H1 (cell line): Measurements from ENCODE around the gene GPR68. TPM values are rescaled to one million over a fixed set of nuclear protein-coding genes. Genes with fewer than 3 reads are reported as not detected.
"Not testable (repeated sequence)": the region's sequence is repeated elsewhere in the genome, so short reads cannot be mapped to it uniquely, and the experiment has no call there.

Source experiments
- CTCF ChIA-PET: fragments of 300-600 bp; sonication (Branson Sonifier 250); formaldehyde crosslinking; loops from one replicate; lab custom pipeline; 2021; ENCODE audit not compliant: partially characterized antibody; lab: Charles Lee
- POLR2A ChIA-PET: fragments of 300-600 bp; sonication (Branson Sonifier 250); formaldehyde crosslinking; loops from one replicate; lab custom pipeline; 2021; ENCODE audit warnings: inconsistent platforms; ENCODE audit not compliant: partially characterized antibody; lab: Charles Lee
- DNase-seq, 2 experiments: peaks; one replicate each; pipeline versions ENCODE4 v3.0.0 to v3.0.0-alpha.2; 2010 to 2022; ENCODE audit warnings: low spot score in 2 of 2, low read depth in 1 of 2, mixed read lengths in 1 of 2
- FAIRE-seq: peaks from 2 replicates; lab custom pipeline; 2011; peaks lifted over from hg19 to GRCh38; lab: Jason Lieb, UNC
- H2AFZ ChIP-seq: 2 replicates; pipeline ENCODE4 v1.8.1; 2012; ENCODE audit warnings: low read length, inconsistent platforms
- H2AK5ac ChIP-seq: 2 replicates; pipeline ENCODE4 v1.6.1; 2013; ENCODE audit warnings: low read depth, low read length
- H2BK120ac ChIP-seq: replicated peaks from 2 replicates; pipeline ENCODE3; 2013; ENCODE audit warnings: low read depth, low read length, inconsistent platforms
- H2BK12ac ChIP-seq: 2 replicates; pipeline ENCODE4 v1.6.1; 2013; ENCODE audit warnings: low read depth, low read length
- H2BK15ac ChIP-seq: 2 replicates; pipeline ENCODE4 v1.6.1; 2013; ENCODE audit warnings: low read length
- H2BK20ac ChIP-seq: 2 replicates; pipeline ENCODE4 v1.6.1; 2013; ENCODE audit warnings: low read length
- H2BK5ac ChIP-seq: 2 replicates; pipeline ENCODE4 v1.6.1; 2013; ENCODE audit warnings: low read depth, low read length
- H3K14ac ChIP-seq: 2 replicates; pipeline ENCODE4 v1.6.1; 2013; ENCODE audit warnings: inconsistent platforms; ENCODE audit not compliant: insufficient read length
- H3K18ac ChIP-seq: 2 replicates; pipeline ENCODE4 v1.6.1; 2013; ENCODE audit warnings: low read length; ENCODE audit errors: extremely low read depth
- H3K23ac ChIP-seq: 2 replicates; pipeline ENCODE4 v1.6.1; 2013; ENCODE audit warnings: inconsistent platforms; ENCODE audit not compliant: insufficient read length
- H3K23me2 ChIP-seq: 2 replicates; pipeline ENCODE4 v1.6.1; 2013; ENCODE audit warnings: low read depth, low read length
- H3K27ac ChIP-seq: 2 replicates; pipeline ENCODE4 v1.6.1; 2011; ENCODE audit warnings: low read depth, low read length, inconsistent platforms
- H3K27me3 ChIP-seq, 4 experiments: replicated peaks in 1 of 4; 1 replicate in 1 of 4; 2 replicates in 3 of 4; pipeline versions ENCODE4 v1.6.1 to v1.8.1; 2011 to 2013; ENCODE audit warnings: low read length in 3 of 4, mild to moderate bottlenecking in 3 of 4, inconsistent platforms in 2 of 4, mixed read lengths in 2 of 4, moderate library complexity in 1 of 4; ENCODE audit not compliant: control insufficient read depth in 3 of 4, insufficient read depth in 3 of 4; ENCODE audit errors: extremely low read depth in 1 of 4
- H3K36me3 ChIP-seq, 4 experiments: 2 replicates each; pipeline versions ENCODE4 v1.6.1 to v1.8.1; 2011 to 2013; ENCODE audit warnings: mild to moderate bottlenecking in 4 of 4, low read length in 3 of 4, moderate library complexity in 2 of 4, control low read depth in 1 of 4, inconsistent platforms in 1 of 4; ENCODE audit not compliant: insufficient read depth in 4 of 4, control insufficient read depth in 2 of 4
- H3K4ac ChIP-seq: replicated peaks from 2 replicates; pipeline ENCODE3; 2013; ENCODE audit warnings: low read length, low read depth, mixed read lengths, inconsistent platforms; ENCODE audit not compliant: insufficient read length
- H3K4me1 ChIP-seq, 4 experiments: replicated peaks in 1 of 4; 1 replicate in 1 of 4; 2 replicates in 3 of 4; pipeline versions ENCODE4 v1.6.1 to v1.8.1; 2011 to 2013; ENCODE audit warnings: low read length in 3 of 4, inconsistent platforms in 2 of 4, mixed read lengths in 1 of 4; ENCODE audit not compliant: insufficient read depth in 4 of 4, control insufficient read depth in 3 of 4
- H3K4me2 ChIP-seq, 2 experiments: 2 replicates each; pipeline versions ENCODE4 v1.6.1 to v1.8.1; 2011 to 2013; ENCODE audit warnings: low read depth in 2 of 2, low read length in 2 of 2, control low read depth in 1 of 2, inconsistent platforms in 1 of 2, mild to moderate bottlenecking in 1 of 2; ENCODE audit not compliant: insufficient read depth in 1 of 2
- H3K4me3 ChIP-seq, 4 experiments: fragments of 200-600, 300-600 bp in 1 of 4; sonication (generic), shearing (Covaris generic), sonication (Bioruptor Twin) in 1 of 4; 2 replicates each; pipeline versions ENCODE4 v1.5.1 to v1.8.1; 2011 to 2016; ENCODE audit warnings: low read length in 4 of 4, low read depth in 3 of 4, control low read depth in 2 of 4, inconsistent platforms in 2 of 4, mild to moderate bottlenecking in 2 of 4, mixed read lengths in 1 of 4, moderate library complexity in 1 of 4; ENCODE audit not compliant: insufficient read depth in 2 of 4; ENCODE audit errors: extremely low read depth in 1 of 4
- H3K56ac ChIP-seq: replicated peaks from 2 replicates; pipeline ENCODE3; 2013; ENCODE audit warnings: low read depth, mild to moderate bottlenecking, mixed read lengths, low read length, inconsistent platforms; ENCODE audit not compliant: insufficient read length
- H3K79me1 ChIP-seq: 2 replicates; pipeline ENCODE4 v1.6.1; 2013; ENCODE audit warnings: low read depth, low read length, control low read depth
- H3K79me2 ChIP-seq, 2 experiments: 2 replicates each; pipeline versions ENCODE4 v1.6.1 to v1.8.1; 2012 to 2013; ENCODE audit warnings: low read length in 2 of 2, mild to moderate bottlenecking in 2 of 2, inconsistent platforms in 1 of 2; ENCODE audit not compliant: insufficient read depth in 2 of 2, control insufficient read depth in 1 of 2
- H3K9ac ChIP-seq, 4 experiments: replicated peaks in 1 of 4; 1 replicate in 1 of 4; 2 replicates in 3 of 4; pipeline versions ENCODE4 v1.6.1 to v1.8.1; 2011 to 2013; ENCODE audit warnings: low read depth in 3 of 4, low read length in 3 of 4, control low read depth in 2 of 4, mild to moderate bottlenecking in 2 of 4, moderate library complexity in 2 of 4, inconsistent platforms in 1 of 4; ENCODE audit errors: extremely low read depth in 1 of 4
- H3K9me3 ChIP-seq, 2 experiments: 2 replicates each; pipeline versions ENCODE4 v1.6.1 to v1.8.1; 2012 to 2013; ENCODE audit warnings: mild to moderate bottlenecking in 2 of 2, moderate library complexity in 2 of 2, control low read depth in 1 of 2, inconsistent platforms in 1 of 2, low read depth in 1 of 2, low read length in 1 of 2, mixed read lengths in 1 of 2; ENCODE audit not compliant: insufficient read depth in 2 of 2
- H4K20me1 ChIP-seq, 2 experiments: replicated peaks in 1 of 2; 2 replicates each; pipeline versions ENCODE3 to v1.8.1; 2011 to 2013; ENCODE audit warnings: inconsistent platforms in 2 of 2, low read length in 2 of 2, mild to moderate bottlenecking in 1 of 2; ENCODE audit not compliant: insufficient read depth in 2 of 2, control insufficient read depth in 1 of 2
- H4K5ac ChIP-seq: 2 replicates; pipeline ENCODE4 v1.6.1; 2013; ENCODE audit warnings: low read length, low read depth, mixed read lengths, inconsistent platforms; ENCODE audit not compliant: insufficient read length
- H4K8ac ChIP-seq: 2 replicates; pipeline ENCODE4 v1.8.0; 2013; ENCODE audit warnings: mild to moderate bottlenecking, moderate library complexity, low read length, inconsistent platforms; ENCODE audit not compliant: insufficient read depth; ENCODE audit errors: extremely low read depth
- H4K91ac ChIP-seq: replicated peaks from 2 replicates; pipeline ENCODE3; 2013; ENCODE audit warnings: low read length, mixed read lengths, inconsistent platforms; ENCODE audit not compliant: insufficient read length
- WGBS, 2 experiments: shearing (Covaris generic) in 1 of 2; methylation state at CpG; one replicate each; pipeline versions ENCODE4 v1.1.6 to v1.1.7; 2013 to 2015; ENCODE audit warnings: low lambda C conversion rate in 2 of 2, mixed read lengths in 2 of 2, inconsistent platforms in 1 of 2, low coverage in 1 of 2, missing lambda C conversion rate in 1 of 2; ENCODE audit not compliant: insufficient replicate concordance in 2 of 2, insufficient coverage in 1 of 2, insufficient read length in 1 of 2; ENCODE audit errors: extremely low coverage in 1 of 2, missing lambda C conversion rate in 1 of 2; 5-methylcytosine and 5-hydroxymethylcytosine counted together
- polyA plus RNA-seq, 7 experiments: library from polyadenylated mRNA; depleted of rRNA in 3 of 7; stranded (reverse) in 5 of 7; unstranded in 2 of 7; fragments of >200 nt in 5 of 7; fragments of 200-250 nt in 2 of 7; gene quantifications; 1 replicate in 5 of 7; 2 replicates in 1 of 7; 4 replicates in 1 of 7; pipeline versions ENCODE4 v1.2.1 to v1.2.3, GENCODE V29; 2011 to 2013; ENCODE audit warnings: missing spikeins in 2 of 7, mixed read lengths in 2 of 7
- total RNA-seq: library from RNA; stranded (reverse); fragmentation: NEBNext Ultra II Directional; extraction: Animal tissue kit (Norgen Biotek cat#: 25700); gene quantifications from 2 replicates; pipeline ENCODE4 v1.2.1, GENCODE V29; 2021

Gene GPR68
- total and polyA plus RNA-seq, 2 of the 8 experiments (the other 6 are each of a cell fraction or from before 2014, with no cell fraction given) = 0.22 to 0.76 TPM

DNA sequence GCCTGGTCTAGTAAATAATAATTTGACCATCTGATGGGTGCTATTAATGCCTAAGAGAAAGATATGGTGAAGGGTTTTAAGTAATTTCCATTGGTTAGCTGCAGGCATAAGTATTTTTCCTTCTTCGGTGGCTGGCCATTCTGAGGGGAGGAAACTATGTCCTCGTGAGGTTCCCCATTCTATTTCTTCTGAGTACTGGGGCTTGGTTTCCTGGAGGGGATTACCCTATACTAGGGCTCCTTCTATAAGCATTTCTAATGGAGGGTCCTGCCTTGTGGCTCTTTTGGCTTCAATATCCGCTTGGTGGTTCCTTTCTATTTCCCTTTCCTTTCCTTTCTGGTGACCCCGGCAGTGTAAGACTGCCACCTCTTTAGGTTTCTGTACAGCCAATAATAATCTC lies 18.1 kb downstream of the GPR68 start:
- H3K14ac ChIP-seq, H4K8ac ChIP-seq, H3K9me3 ChIP-seq, H2AFZ ChIP-seq, H2BK20ac ChIP-seq, H2BK5ac ChIP-seq, H3K4me1 ChIP-seq, H3K23ac ChIP-seq, H2BK120ac ChIP-seq, H3K36me3 ChIP-seq, H3K56ac ChIP-seq, H3K27ac ChIP-seq, H3K4ac ChIP-seq, H2BK12ac ChIP-seq, H4K91ac ChIP-seq, H3K4me3 ChIP-seq, DNase-seq, H3K9ac ChIP-seq, H3K79me1 ChIP-seq, H4K5ac ChIP-seq, H2AK5ac ChIP-seq, H3K18ac ChIP-seq, H3K23me2 ChIP-seq, POLR2A ChIA-PET, H4K20me1 ChIP-seq, H3K79me2 ChIP-seq, FAIRE-seq, H3K27me3 ChIP-seq, H3K4me2 ChIP-seq, H2BK15ac ChIP-seq: not testable (repeated sequence)
- CTCF ChIA-PET = interaction anchor here (0.6 to 2.4 kb wide), 2 partner anchors 24 to 49 kb away, joined by 4 to 7 read pairs; no protein-coding TSS in a partner anchor
- 94% methylated on average over 4 of the region's 4 CpGs; no CpG with 5 or more reads in 1 of the 2 experiments for WGBS, 2 experiments
